ENCODE results near the gene ATAD2B.
"Not testable (repeated sequence)": the region's sequence is repeated elsewhere in the genome, so short reads cannot be mapped to it uniquely, and the experiment has no call there.

The ATAD2B gene

DNA sequence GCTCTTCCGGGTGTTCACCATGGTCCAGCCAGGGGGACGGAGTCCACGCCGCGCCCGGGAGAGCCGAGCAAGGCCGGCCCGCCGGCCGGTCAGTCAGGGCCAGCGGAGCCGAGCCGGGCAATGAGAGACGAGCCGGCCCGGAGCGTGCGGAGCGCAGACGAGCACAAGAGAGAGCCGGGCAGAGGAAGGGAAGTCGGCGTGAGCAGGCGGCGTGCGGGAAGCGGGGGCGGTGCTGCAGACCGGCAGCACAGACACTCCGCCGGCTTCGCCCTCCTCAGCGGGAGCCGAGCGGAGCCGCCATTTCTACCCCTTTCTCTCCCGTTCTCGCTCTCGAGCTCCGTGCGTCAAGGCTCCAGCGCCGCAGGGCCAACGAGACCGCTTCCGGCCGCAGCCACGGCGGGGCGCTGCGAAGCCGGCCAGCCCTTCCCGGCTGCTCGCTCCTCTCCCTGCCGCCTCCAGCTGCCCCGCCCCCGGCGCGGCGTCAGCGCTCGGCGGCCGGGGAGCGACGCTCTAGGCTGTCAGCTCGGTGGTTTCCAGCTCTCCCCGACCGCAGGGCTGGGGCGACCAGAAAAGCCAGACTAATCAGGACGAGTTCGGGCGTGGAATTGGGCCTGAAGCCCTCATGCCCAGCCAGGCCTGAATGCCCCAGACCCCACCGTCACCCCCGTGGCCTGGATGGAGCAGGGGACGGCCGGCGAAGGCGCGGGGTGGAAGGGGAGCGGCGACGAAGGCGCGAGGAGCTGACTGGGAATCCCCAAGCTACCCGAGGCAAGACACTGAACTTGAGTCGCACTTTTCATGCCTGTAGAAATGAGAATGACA, at the start of gene ATAD2B:
Gene ATAD2B (minus strand): TSS at position 374 of the 822 bp plus-strand sequence. CDS start 353 bp downstream, at position 21.
- peak; percentile 91 to 93 for DNase-seq (ENCODE audit: low read depth in 2 of 2)

DNA sequence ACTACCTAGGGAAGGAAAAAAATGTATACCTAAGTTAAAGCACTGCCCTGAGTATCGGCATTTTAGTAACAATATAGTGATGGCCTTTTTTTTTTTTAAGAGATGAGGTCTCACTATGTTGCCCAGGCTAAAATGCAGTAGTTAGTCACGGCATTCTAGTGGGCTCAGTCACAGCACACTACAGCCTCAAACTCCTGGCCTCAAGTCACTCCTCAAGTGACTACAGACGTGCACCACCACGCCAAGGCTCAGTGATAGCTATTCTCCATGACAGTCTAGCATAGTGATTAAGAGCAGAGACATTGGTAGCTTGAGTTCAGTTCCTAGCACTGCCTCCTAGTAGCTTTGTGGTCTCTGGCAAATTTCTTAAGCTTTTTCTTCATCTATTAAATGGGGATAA, 40.9 kb upstream of the ATAD2B start:
- no peak for DNase-seq (ENCODE audit: low read depth in 2 of 2)

DNA sequence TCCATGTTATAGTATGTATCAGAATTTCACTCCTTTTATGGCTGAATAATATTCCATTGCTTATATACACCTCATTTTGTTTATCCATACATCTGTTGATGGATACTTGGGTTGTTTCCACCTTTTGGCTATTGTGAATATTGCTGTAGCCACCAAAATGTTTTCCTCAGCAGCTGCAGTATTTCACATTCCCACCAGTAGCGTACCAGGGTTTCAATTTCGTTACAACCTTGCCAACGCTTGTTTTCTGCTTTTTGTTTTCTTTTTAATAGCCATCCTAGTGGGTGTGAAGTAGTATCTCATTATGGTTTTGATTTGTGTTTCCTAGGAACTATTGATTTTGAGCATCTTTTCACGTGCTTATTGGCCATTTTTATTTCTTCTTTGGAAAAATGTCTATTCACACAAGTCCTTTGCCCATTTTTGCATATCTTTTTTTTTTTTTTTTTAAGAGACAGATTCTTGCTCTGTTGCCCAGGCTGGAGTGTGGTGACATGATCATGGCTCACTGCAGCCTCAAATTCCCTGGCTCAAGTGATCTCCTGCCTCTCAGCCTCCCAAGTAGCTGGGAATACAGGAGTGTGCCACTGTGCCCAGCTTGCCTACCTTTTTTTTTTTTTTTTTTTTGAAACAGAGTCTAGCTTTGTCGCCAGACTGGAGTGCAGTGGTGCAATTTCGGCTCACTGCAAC, 27.5 kb upstream of the ATAD2B start:
- no peak for DNase-seq (ENCODE audit: low read depth in 2 of 2)

DNA sequence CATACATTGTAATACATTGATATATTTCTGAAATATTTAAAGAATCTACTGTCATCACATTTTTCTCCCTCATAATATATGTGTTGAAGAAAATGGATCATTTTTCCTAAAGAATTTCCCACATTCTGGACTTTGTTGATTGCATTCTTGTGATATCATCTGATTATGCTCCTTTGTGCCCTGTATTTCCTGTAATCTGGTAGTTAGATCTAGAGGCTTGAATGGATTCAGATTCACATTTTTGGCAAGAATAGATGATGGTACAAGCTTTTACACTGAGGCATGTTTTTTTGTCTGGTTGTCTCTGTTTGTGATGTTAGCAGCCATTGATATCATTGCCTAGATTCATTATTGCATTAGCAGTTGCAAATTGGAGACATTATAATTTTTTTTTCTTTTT, 26.7 kb upstream of the ATAD2B start:
- no peak for DNase-seq (ENCODE audit: low read depth in 2 of 2)

DNA sequence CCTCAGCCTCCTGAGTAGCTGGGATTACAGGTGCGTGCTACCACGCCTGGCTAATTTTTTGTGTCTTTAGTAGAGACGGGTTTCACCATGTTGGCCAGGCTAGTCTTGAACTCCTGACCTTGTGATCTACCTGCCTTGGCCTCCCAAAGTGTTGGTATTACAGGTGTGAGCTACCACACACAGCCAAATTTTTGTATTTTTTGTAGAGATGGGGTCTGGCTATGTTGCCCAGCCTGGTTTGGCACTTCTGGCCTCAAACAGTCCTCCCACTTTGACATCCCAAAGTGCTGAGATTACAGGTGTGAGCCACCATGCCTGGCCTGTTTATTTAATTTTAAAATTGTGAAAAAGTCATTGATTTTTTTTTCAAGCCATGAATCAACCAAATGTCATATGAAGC, 25.6 kb upstream of the ATAD2B start:
- not testable (repeated sequence) for DNase-seq (ENCODE audit: low read depth in 2 of 2)

DNA sequence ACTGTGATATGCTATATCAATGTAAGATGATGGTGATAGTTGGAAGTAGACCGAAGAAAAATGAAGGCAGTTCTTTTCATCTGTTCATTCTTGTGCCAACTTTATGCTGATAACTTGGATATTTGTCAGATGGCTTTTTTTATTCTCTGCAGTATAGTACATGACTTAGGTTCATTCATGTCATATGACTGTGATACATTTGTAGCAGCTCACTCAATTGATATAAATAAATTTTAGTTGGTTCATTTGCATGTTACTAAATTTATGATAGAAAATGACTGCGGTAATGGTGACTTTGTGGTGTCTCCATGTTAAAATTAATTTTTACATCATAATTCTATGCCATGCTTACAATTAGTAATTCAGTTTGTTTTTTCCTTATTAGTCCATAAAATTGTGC, 20.4 kb upstream of the ATAD2B start:
- no peak for DNase-seq (ENCODE audit: low read depth in 2 of 2)

DNA sequence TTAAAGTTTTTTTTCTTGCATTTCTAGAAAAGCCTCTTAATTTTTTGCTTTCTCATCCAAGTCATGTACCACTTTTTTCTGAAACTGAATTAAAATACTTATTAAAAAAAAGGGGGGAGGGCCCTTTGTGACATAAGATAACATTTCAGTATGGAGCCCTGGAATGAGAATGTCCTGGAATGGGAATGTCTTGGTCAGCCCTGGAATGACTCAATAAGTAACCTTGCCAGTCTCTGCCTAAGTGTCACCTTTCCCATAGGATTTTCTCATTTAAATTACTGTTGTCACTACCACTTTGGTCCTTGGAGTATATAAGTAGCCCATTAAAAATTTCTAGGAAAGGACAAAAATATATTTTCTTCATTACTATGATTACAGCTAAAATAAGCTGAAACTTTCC, 18.1 kb upstream of the ATAD2B start:
- DNase-seq (ENCODE audit: low read depth in 2 of 2) = no peak

DNA sequence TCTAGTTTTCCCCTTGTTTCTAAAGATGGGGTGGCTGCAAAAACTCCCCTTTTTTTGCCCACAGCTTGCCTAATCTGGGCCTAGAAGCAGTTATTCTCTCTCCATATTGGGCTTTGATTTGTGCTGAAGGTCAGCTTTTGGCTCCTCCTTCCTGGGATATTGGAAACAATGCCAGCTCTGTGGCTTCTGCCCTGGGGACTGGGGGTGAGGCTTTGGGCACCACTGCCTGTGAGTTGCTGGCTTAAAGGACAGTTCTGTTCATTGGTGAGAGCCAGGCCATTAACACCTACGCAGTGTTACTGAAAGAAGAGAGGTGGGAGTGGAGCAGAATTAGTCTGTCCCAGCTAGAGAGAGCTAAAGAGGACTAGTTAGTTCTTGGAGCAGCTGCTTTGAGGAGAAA, 17.6 kb upstream of the ATAD2B start:
- no peak for DNase-seq (ENCODE audit: low read depth in 2 of 2)

DNA sequence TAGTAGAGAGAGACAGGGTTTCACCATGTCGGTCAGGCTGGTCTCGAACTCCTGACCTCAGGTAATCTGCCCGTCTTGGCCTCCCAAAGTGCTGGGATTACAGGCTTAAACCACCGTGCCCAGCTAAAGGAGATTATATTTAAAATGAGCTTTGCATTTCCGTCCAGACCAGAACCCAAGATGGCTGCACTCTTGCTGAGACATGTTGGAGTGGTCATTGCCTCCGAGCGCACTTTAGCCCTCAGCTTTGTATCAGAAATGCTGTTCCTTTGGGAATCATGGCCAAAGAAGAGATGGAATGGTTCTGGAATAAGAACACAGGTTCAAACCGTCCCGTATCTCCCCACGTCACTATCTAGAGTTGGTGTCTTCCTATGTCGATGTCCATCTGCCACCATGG, 16.7 kb upstream of the ATAD2B start:
- DNase-seq (ENCODE audit: low read depth in 2 of 2) = no peak

DNA sequence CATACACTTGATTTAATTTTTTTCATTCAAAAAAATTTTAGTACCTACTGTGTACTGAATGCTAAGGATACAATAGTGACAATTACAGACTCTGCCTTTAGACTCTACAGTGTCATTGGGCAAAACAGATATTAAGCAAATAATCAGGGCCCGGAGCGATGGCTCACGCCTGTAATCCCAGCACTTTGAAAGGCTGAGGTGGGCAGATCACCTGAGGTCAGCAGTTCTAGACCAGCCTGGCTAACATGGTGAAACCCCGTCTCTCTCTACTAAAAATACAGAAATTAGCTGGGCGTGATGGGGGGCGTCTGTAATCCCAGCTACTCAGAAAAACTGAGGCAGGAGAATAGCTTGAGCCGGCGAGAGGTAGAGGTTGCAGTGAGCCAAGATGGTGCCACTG, 14.7 kb upstream of the ATAD2B start:
- DNase-seq (ENCODE audit: low read depth in 2 of 2) = no peak

DNA sequence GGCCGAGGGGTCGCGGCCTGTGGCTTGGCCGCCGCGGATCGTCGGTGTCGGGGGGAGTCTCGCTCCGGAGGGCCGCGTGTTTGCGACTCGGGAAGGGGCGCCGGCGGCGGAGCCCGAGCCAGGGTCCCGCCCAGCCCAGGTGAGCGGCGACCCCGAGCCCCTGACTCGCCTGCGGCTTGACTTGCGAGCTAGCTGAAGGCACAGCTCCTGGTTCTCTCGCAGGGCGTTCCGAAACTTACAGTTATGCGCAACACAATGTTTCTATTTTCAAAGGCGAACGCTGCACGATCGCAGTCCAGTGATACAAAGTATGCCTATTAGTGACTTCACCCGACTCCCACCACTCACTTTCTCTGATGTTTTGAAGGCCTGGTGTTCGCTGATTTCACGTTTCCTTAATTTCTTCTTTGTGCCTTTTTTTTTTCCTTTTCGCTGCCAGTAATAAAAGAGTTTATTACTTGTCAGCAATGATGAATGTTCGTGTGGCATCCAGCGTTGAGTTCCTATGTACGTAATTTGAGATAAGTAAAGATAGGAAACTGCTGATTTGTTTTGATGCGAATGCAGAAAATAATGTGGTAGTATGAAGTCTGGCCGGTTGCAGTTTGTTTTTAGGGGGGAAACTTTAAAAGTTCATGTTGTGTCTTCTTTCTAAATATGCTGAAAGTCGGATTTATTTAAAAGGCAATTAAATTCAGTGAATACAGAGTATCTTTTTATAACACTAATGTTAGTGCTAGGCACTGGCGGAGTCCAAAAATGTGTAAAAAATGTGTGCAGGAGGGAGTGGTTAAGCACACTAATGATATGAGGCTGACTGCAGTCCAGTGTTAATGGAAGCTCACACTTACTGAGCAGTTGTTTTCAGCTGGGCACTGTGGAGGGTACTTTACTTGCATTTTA, 14.0 kb upstream of the ATAD2B start:
- DNase-seq (ENCODE audit: low read depth in 2 of 2) = peak in 1 of 2 donors; percentile 25

DNA sequence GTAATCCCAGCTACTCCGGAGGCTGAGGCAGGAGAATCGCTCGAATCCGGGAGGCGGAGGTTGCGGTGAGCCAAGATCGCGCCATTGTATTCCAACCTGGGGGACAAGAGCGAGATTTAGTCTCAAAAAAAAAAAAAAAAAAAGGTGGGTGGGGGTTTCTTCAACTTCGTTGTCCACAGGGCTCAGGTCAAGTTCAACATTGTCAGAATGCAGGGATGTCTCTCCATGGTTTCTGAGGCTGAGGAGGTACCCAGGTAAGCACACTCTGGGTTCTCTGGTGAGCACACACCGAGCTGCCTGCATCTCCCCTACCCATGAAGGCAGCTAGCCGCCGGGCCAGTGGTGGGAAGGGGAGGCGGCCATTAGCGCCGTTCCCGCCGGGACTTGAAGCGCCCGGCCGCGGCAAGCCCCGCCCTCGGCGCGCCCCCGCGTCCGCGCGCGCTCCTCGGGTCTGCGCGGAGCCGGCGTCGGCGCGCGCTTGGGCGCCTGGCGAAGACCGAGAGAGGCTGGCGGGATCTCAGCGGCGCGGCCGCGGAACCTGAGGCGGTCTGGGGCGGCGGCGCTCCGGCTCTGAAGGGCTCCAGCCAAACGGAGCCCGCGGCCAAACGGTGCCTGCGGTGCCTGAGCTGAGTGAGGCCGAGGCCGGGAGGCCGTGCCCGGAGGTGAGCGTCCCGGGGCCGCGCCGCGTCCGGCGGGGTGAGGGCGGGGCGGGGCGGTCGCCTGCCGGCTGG, 13.2 kb upstream of the ATAD2B start, which contains the start of gene UBXN2A:
Gene UBXN2A (plus strand): TSS at position 477 of the 731 bp plus-strand sequence. CDS start 17,852 bp downstream, outside the sequence.
- peak; percentile 67 to 74 for DNase-seq (ENCODE audit: low read depth in 2 of 2)

DNA sequence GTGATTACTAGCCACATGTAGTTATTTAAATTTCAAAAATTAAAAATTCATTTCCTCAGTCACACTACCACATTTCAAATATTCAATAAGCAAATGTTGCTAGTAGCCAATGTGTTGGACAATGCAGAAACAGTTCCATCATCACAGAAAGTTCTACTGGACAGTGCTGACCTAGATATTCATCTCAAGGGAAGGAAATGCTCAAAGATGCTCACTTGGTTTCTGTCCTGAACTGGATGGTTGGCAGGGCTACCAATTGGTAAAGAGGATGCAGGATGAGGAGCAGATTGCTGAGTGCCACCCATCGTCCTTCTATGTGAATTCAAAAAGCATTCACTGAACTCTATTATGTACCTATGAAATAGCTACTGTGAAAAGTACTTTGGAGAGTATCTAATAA, 7.3 kb upstream of the ATAD2B start:
- no peak for DNase-seq (ENCODE audit: low read depth in 2 of 2)

DNA sequence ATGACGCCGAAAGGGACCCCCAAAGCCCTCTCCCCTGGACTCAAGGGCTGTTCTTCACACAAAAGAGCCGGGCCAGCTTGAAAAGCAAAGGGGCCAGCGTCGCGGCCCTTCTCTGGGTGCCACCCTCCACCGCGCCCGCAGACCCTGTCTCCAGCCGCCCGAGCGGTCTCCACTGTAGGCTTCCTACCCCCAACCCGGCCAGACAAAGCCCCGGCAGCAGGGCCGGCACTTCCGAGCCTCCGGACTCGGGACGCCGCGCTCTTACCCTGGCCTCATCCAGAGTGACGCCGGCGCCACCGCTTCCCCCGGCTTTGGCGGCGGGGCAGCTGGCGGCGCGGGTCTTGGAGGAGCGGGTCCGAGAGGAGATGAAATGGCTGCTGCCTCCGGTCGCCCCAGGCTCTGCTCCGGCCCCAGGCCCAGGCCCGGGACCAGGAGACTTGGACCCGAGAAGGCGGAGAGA, 603 bp downstream of the ATAD2B start:
- no peak for DNase-seq (ENCODE audit: low read depth in 2 of 2)

DNA sequence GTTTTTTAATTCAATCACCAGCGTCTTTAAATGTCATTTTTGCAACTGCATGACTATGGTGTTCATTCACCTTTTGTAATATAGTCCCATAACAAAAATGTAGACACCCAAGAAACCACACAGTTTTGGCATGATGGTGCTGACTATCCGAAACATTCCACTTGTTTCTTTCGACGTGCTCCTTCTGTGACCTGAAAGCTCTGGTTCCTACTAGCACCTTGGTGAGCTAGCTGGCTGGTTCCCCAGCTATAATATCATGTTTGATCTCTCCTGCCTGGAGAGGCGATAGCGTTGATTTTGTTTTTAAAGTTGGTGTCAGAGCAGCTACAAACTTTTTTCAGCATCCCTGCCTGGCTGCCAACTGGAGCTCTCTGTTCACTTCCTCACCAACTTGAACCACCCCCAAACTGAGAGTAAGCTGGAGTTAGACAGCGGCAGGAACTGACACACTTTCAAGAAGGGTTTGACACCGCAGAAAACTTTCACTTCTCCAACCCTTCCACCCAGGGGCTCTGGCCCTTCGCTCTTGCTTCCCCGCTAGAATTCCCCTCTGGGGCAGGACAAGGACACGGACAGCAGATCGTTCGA, 1.1 kb downstream of the ATAD2B start:
- peak; percentile 39 to 49 for DNase-seq (ENCODE audit: low read depth in 2 of 2)

DNA sequence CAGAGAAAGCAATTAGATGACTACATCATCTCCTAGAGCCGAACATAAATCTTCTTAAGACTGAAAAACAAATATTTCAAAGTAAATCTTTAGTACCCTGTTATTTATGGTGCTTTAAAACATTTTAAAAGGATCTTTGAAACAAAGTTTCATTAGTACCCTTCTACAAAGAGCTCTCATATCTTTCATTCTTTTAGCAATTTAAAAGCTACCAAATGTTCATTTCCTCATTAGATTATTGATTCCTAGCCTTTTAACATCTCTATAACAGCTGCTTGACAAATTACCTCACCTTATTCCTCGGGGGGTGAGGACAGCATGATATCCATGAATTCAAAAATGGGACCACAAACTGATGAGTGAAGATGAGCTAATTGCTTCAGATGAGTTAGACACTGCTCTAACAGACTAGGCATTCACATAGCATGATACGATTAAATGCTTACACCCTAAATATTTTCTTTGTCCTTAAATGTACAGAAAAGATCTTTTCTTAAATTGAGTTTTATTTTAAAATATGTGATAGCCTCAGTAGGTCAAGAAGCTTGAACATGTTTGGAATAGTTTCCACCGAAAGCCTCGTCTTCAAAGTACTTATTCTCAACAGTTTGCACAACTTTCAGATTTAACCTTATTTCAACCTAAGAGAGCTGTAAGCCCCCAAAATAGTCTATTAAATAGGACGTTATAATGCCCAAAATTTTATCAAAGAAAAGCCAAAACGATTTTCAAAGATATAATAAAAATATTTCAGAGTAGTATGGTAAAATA, 2.1 kb downstream of the ATAD2B start:
- no peak for DNase-seq (ENCODE audit: low read depth in 2 of 2)

DNA sequence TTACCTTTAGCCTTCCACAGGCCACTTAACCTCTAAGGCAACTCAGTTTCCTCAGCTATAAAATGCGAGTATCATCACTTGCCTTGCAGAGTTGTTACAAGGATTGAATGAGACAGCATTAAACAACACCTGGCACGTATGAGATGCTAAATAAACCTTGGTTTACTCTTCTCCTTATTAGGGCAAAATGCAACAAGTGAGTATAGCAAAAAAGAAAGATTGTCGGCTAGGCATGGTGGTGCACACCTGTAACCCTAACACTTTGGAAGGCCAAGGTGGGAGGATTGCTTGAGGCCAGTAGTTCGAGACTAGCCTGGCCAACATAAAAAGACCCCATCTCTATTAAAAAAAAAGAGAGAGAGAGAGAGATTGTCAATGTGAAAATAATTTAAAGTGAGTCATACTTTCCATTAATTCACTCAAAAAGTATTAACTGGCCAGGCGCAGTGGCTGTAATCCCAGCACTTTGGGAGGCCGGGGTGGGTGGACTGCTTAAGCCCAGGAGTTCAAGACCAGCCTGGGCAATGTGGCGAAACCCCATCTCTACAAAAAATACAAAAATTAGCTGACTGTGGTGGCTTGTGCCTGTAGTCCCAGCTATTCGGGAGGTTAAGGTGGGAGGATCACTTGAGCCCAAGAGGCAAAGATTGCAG, 8.0 kb downstream of the ATAD2B start:
- no peak for DNase-seq (ENCODE audit: low read depth in 2 of 2)

DNA sequence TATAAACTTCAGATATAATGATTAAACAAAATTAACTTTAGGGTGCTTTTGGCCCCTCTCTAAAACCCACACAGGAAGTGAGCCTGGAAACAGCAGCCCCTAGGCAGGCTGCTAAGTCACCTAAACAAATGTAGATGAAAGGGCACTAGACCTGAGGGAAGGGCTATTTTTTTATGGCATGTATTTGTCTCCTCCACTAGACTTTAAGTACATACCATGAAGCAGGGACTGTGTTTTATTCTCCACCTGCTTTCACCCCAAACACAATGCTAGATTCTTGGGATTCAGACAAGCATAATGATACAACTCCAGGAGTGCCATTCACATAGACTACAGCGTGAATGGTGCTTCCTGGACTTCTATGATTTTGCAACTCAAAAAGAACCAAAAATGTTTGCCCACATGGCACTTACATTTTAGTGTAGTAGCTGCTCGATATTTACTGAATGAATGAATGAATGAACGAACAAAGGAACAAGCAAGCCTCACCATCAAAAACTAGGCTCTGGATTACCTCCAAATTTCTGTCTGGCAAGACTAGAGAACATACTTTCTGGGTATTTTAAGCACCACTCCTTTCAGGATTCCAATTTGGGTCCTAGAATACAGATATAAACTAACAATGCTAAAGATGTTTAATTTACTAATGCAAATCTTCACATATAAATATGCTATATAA, 10.1 kb downstream of the ATAD2B start:
- no peak for DNase-seq (ENCODE audit: low read depth in 2 of 2)

DNA sequence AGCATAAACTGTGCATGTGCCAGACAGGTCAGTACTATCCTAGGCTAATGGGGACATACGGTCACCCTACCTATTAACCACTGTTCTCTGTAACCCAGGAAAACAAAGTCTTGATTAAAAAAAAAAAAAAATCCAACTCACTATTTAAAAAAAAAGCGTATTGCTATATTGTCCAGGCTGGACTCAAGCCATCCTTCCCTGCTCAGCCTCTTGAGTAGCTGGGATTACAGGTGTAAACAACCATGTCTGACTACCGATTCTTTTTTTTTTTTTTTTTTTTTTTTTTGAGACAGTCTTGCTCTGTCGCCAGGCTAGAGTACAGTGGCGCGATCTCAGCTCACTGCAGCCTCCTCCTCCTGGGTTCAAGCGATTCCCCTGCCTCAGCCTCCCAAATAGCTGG, 11.6 kb downstream of the ATAD2B start:
- no peak for DNase-seq (ENCODE audit: low read depth in 2 of 2)

Data from stimulated activated CD8-positive, alpha-beta memory T cell treated with anti-CD3 and anti-CD28 coated beads, Interleukin-15, amount 100 ng/mL, for 48 hours (primary cell).